HepG2 (cell line): Measurements from ENCODE around the gene TJP2. TPM values are rescaled to one million over a fixed set of nuclear protein-coding genes. Genes with fewer than 3 reads are reported as not detected.
A peak's percentile ranks its signal among the peaks of the same experiment; 100 is the strongest.

Experiments
- ATAC-seq: fragments of 200-7000 bp; cut with Tn5 transposase; 3 replicates; pipeline ENCODE4 v1.9.1; 2020; ENCODE audit warnings: mild to moderate bottlenecking, moderate library complexity
- BruUV-seq: library from RNA; stranded (reverse); fragments of 400-500 nt; replicated peaks from 2 replicates; lab custom pipeline; 2021; lab: Mats Ljungman, UMichigan
- CTCF ChIA-PET: fragments of 300-600 bp; formaldehyde crosslinking; extraction: SDS; loops from one replicate; lab custom pipeline; 2021; ENCODE audit warnings: low total read pairs, inconsistent platforms, low intra/inter-chr PET ratio; lab: Yijun Ruan, JAX
- POLR2A ChIA-PET: fragments of 350-600 bp; sonication (Branson Sonifier 250); formaldehyde crosslinking; loops from one replicate; lab custom pipeline; 2020; ENCODE audit warnings: antibody characterized with exemption, inconsistent platforms; lab: Yijun Ruan, JAX
- DNase-seq: peaks from one replicate; pipeline ENCODE4 v3.0.0-alpha.2; 2015; ENCODE audit warnings: low spot score
- FAIRE-seq: peaks from 3 replicates; lab custom pipeline; 2011; peaks lifted over from hg19 to GRCh38; lab: Jason Lieb, UNC
- H2AFZ ChIP-seq: one replicate; pipeline ENCODE4 v1.6.1; 2011; ENCODE audit warnings: low read length, inconsistent platforms
- H3K27ac ChIP-seq: fragments of 300-600 bp; 3 replicates; pipeline ENCODE4 v1.8.0; 2011; ENCODE audit warnings: mixed run types, mild to moderate bottlenecking, mixed read lengths, low read length, inconsistent platforms; ENCODE audit not compliant: insufficient read depth; ENCODE audit errors: extremely low read length
- H3K27me3 ChIP-seq, 2 experiments: fragments of 200-600 bp in 1 of 2; 2 replicates in 1 of 2; 3 replicates in 1 of 2; pipeline versions ENCODE4 v1.6.0 to v1.8.0; 2011; ENCODE audit warnings: low read length in 2 of 2, mild to moderate bottlenecking in 2 of 2, moderate library complexity in 2 of 2, inconsistent platforms in 1 of 2; ENCODE audit not compliant: insufficient read depth in 2 of 2, control insufficient read depth in 1 of 2
- H3K36me3 ChIP-seq, 2 experiments: fragments of 200-600 bp in 1 of 2; replicated peaks in 1 of 2; 2 replicates in 1 of 2; 3 replicates in 1 of 2; pipeline versions ENCODE4 v1.5.1 to v1.8.0; 2011; ENCODE audit warnings: low read length in 2 of 2, inconsistent platforms in 1 of 2; ENCODE audit not compliant: insufficient read depth in 2 of 2, control insufficient read depth in 1 of 2
- H3K4me1 ChIP-seq: 2 replicates; pipeline ENCODE4 v1.5.1; 2012; ENCODE audit warnings: low read length, inconsistent platforms; ENCODE audit not compliant: insufficient read depth
- H3K4me2 ChIP-seq: 2 replicates; pipeline ENCODE4 v1.6.0; 2011; ENCODE audit warnings: low read depth, low read length, inconsistent platforms
- H3K4me3 ChIP-seq, 3 experiments: fragments of 200-600 bp in 1 of 3; sonication (generic), shearing (Covaris generic) in 1 of 3; replicated peaks in 1 of 3; 2 replicates each; pipeline ENCODE4 v1.5.1; 2011 to 2016; ENCODE audit warnings: low read length in 3 of 3, inconsistent platforms in 2 of 3, low read depth in 2 of 3, mild to moderate bottlenecking in 2 of 3, control low read depth in 1 of 3, mixed read lengths in 1 of 3; ENCODE audit not compliant: insufficient read depth in 1 of 3
- H3K79me2 ChIP-seq: one replicate; pipeline ENCODE4 v1.6.1; 2011; ENCODE audit warnings: low read length, inconsistent platforms; ENCODE audit not compliant: insufficient read depth
- H3K9ac ChIP-seq: 2 replicates; pipeline ENCODE4 v1.6.0; 2011; ENCODE audit warnings: mild to moderate bottlenecking, low read depth, low read length, inconsistent platforms; ENCODE audit not compliant: insufficient read depth
- H3K9me3 ChIP-seq: 2 replicates; pipeline ENCODE4 v1.5.1; 2012; ENCODE audit warnings: mild to moderate bottlenecking, low read length
- H4K20me1 ChIP-seq: 2 replicates; pipeline ENCODE4 v1.6.0; 2011; ENCODE audit warnings: inconsistent platforms, mild to moderate bottlenecking, low read length, moderate library complexity; ENCODE audit not compliant: insufficient read depth
- AKAP8 ChIP-seq: sonication (generic); formaldehyde crosslinking; IDR thresholded peaks from 2 replicates; pipeline ENCODE4 v1.5.1; 2020; ENCODE audit warnings: mild to moderate bottlenecking, missing genetic modification reagents
- ARHGAP35 ChIP-seq: sonication (generic); formaldehyde crosslinking; IDR thresholded peaks from 2 replicates; pipeline ENCODE4 v1.9.0; 2022; ENCODE audit warnings: mild to moderate bottlenecking, inconsistent platforms, moderate library complexity, missing genetic modification reagents, borderline replicate concordance
- EHMT2 ChIP-seq: fragments of 200-600 bp; sonication (generic); IDR thresholded peaks from 2 replicates; pipeline ENCODE4 v1.7.0; 2017; ENCODE audit warnings: antibody characterized with exemption, low read depth, low read length, borderline replicate concordance
- KDM4B ChIP-seq: sonication (generic); formaldehyde crosslinking; IDR thresholded peaks from 2 replicates; pipeline ENCODE4 v1.4.0; 2020; ENCODE audit warnings: missing genetic modification reagents
- NAIF1 ChIP-seq: sonication (generic); formaldehyde crosslinking; IDR thresholded peaks from 2 replicates; pipeline ENCODE4 v1.5.0; 2020; ENCODE audit warnings: mild to moderate bottlenecking, missing genetic modification reagents, borderline replicate concordance
- SOX5 ChIP-seq: IDR thresholded peaks from 2 replicates; pipeline ENCODE4 v1.6.1; 2016; ENCODE audit warnings: borderline replicate concordance
- SOX6 ChIP-seq, 2 experiments: fragments of 450-650 bp in 1 of 2; sonication (generic) in 1 of 2; formaldehyde crosslinking in 1 of 2; IDR thresholded peaks; 2 replicates each; pipeline versions ENCODE4 v1.4.0 to v1.6.1; 2017 to 2020; ENCODE audit warnings: antibody characterized with exemption in 1 of 2, mild to moderate bottlenecking in 1 of 2, missing genetic modification reagents in 1 of 2
- ZFP36L2 ChIP-seq: sonication (generic); formaldehyde crosslinking; IDR thresholded peaks from 2 replicates; pipeline ENCODE4 v1.4.0; 2020; ENCODE audit warnings: missing genetic modification reagents
- ZNF12 ChIP-seq: sonication (generic); formaldehyde crosslinking; IDR thresholded peaks from 2 replicates; pipeline ENCODE4 v1.5.0; 2020; ENCODE audit warnings: missing genetic modification reagents
- ZNF614 ChIP-seq: IDR thresholded peaks from 2 replicates; pipeline ENCODE4 v1.6.1; 2018; ENCODE audit warnings: missing biosample characterization, missing genetic modification reagents, inconsistent platforms, borderline replicate concordance
- ZNF652 ChIP-seq: IDR thresholded peaks from 2 replicates; pipeline ENCODE4 v1.6.1; 2016; ENCODE audit warnings: low read depth, borderline replicate concordance
- ZNF660 ChIP-seq: sonication (generic); formaldehyde crosslinking; IDR thresholded peaks from 2 replicates; pipeline ENCODE4 v1.5.1; 2020; ENCODE audit warnings: mild to moderate bottlenecking, low read depth, missing genetic modification reagents, borderline replicate concordance
- ZNF792 ChIP-seq: IDR thresholded peaks from 2 replicates; pipeline ENCODE4 v1.6.1; 2016
- WGBS: methylation state at CpG from one replicate; pipeline ENCODE4 v1.1.6; 2017; ENCODE audit warnings: low lambda C conversion rate; 5-methylcytosine and 5-hydroxymethylcytosine counted together
- in situ Hi-C: cut with HindIII; loops from 2 replicates; pipeline ENCODE4 v1.10.0; 2017; ENCODE audit warnings: low pct_unique_long_range_greater_than_20kb; ENCODE audit not compliant: extremely low pct_ligation_motif_present
- intact Hi-C: fragments of 100-400 bp; cut with micrococcal nuclease; formaldehyde crosslinking; loops from one replicate; pipeline ENCODE4 v1.10.0; 2022; ENCODE audit not compliant: unreplicated experiment
- polyA plus RNA-seq, 8 experiments: library from polyadenylated mRNA; depleted of rRNA in 3 of 8; stranded (reverse) in 7 of 8; unstranded in 1 of 8; fragments of >200 nt; fragmentation: Illumina TruSeq in 4 of 8; extraction: Trizol in 4 of 8; gene quantifications; 2 replicates each; pipeline versions ENCODE4 v1.2.1 to v1.2.3, GENCODE V29; 2011 to 2016; ENCODE audit warnings: low read depth in 4 of 8, missing spikeins in 1 of 8, mixed read lengths in 1 of 8; ENCODE audit not compliant: insufficient read depth in 1 of 8
- total RNA-seq, 5 experiments: library from RNA; depleted of rRNA; stranded (reverse); fragments of >200 nt; fragmentation: Illumina TruSeq; extraction: Trizol; gene quantifications; 2 replicates each; pipeline ENCODE4 v1.2.3, GENCODE V29; 2016; ENCODE audit warnings: low read depth in 1 of 5
- TF ChIP-seq, protein P1 (sequence below): sonication (generic); formaldehyde crosslinking; IDR thresholded peaks from 2 replicates; pipeline ENCODE4 v1.8.1; 2023; ENCODE audit warnings: mild to moderate bottlenecking, missing genetic modification reagents
- TF ChIP-seq, protein P2 (sequence below): sonication (generic); formaldehyde crosslinking; IDR thresholded peaks from 2 replicates; pipeline ENCODE4 v1.8.0; 2022; ENCODE audit warnings: mild to moderate bottlenecking, missing genetic modification reagents; ENCODE audit not compliant: insufficient replicate concordance

TJP2 gene
- total and polyA plus RNA-seq, 2 of the 13 experiments (the other 11 are each of a cell fraction or from before 2014, with no cell fraction given): 109 to 110 TPM

DNA sequence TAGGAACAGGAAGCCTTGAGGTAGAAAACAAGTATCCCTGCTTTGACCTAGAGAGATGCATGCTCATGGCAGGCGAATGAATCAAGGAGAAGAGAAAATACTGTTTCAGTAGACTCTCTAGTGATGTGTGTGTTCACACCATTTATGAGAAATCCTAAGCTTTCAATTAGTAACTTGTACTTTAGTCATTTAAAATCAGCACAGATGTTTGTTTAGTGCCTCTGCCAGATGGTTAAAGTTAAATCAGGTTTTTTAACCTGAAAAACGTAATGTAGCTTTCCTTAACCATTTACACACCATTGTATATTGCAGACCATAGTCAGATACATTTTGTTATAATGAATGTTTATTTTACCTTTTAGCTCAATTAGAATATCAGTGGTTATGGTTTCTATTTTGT lies 5.0 kb downstream of the TJP2 start:
- no peak for TF ChIP-seq ARHGAP35 (CRISPR knock-in tag)
- TF ChIP-seq ZNF792: no peak
- TF ChIP-seq ZFP36L2 (CRISPR knock-in tag): no peak
- TF ChIP-seq AKAP8 (CRISPR knock-in tag): no peak
- TF ChIP-seq SOX5 (CRISPR knock-in tag): no peak
- TF ChIP-seq SOX6 (IDR thresholded peaks at IDR 0.05): no peak
- TF ChIP-seq SOX6 (CRISPR knock-in tag; IDR thresholded peaks at IDR 0.05): no peak
- TF ChIP-seq ZNF652 (CRISPR knock-in tag): peak; percentile 88
- TF ChIP-seq NAIF1: no peak
- TF ChIP-seq, protein P1, sequence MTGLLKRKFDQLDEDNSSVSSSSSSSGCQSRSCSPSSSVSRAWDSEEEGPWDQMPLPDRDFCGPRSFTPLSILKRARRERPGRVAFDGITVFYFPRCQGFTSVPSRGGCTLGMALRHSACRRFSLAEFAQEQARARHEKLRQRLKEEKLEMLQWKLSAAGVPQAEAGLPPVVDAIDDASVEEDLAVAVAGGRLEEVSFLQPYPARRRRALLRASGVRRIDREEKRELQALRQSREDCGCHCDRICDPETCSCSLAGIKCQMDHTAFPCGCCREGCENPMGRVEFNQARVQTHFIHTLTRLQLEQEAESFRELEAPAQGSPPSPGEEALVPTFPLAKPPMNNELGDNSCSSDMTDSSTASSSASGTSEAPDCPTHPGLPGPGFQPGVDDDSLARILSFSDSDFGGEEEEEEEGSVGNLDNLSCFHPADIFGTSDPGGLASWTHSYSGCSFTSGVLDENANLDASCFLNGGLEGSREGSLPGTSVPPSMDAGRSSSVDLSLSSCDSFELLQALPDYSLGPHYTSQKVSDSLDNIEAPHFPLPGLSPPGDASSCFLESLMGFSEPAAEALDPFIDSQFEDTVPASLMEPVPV (CRISPR knock-in tag): no peak
- TF ChIP-seq KDM4B (CRISPR knock-in tag): no peak
- TF ChIP-seq, protein P2, sequence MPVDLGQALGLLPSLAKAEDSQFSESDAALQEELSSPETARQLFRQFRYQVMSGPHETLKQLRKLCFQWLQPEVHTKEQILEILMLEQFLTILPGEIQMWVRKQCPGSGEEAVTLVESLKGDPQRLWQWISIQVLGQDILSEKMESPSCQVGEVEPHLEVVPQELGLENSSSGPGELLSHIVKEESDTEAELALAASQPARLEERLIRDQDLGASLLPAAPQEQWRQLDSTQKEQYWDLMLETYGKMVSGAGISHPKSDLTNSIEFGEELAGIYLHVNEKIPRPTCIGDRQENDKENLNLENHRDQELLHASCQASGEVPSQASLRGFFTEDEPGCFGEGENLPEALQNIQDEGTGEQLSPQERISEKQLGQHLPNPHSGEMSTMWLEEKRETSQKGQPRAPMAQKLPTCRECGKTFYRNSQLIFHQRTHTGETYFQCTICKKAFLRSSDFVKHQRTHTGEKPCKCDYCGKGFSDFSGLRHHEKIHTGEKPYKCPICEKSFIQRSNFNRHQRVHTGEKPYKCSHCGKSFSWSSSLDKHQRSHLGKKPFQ (CRISPR knock-in tag): peak; percentile 87
- no peak for TF ChIP-seq ZNF12 (CRISPR knock-in tag)
- TF ChIP-seq ZNF614 (CRISPR knock-in tag): no peak
- TF ChIP-seq ZNF660 (CRISPR knock-in tag): no peak
- no peak for TF ChIP-seq EHMT2
- TF ChIP-seq, all 625 proteins: peak for 2
- Histone ChIP-seq H3K27ac (peak overlapping the region; percentile 48), H3K36me3 (peaks cover 4 to 16% of the 10 kb centered on the region in 2 experiments; a peak in 3 of 5 replicates), H3K4me1 (peaks cover 97% of the 10 kb centered on the region), H3K4me3 (no peak overlapping the region), H3K27me3 (no peaks in the 10 kb centered on the region), H2AFZ (no peak overlapping the region), H3K9me3 (no peaks in the 10 kb centered on the region), H3K79me2 (peaks cover 97% of the 10 kb centered on the region), H3K9ac (no peak overlapping the region), H3K4me2 (peak overlapping the region; percentile 93; the same call in 1 of the 2 replicates), H4K20me1 (peaks cover 51% of the 10 kb centered on the region)
- in situ Hi-C loops: no loop called here
- CTCF ChIA-PET: no interaction called here
- DNase-seq (no peak), FAIRE-seq (no peak), ATAC-seq (peak; percentile 16)
- intact Hi-C loops: no loop called here
- WGBS: 25% methylated on average over 2 of the region's 2 CpGs
- POLR2A ChIA-PET: interaction anchor here (1.1 to 5.5 kb wide), 5 partner anchors 10 to 57 kb away, joined by 3 to 97 read pairs (median 6); no protein-coding TSS in a partner anchor
- no TSS peak for BruUV-seq
